ENCODE data around the gene NPFF.

The NPFF gene

GRCh38 chr12:53466640-53467039, 40.6 kb downstream of the NPFF start:
- no peak for DNase-seq (ENCODE audit: low spot score)
- no peak for TF ChIP-seq CTCF (IDR thresholded peaks at IDR 0.05; ENCODE audit: extremely low read depth, insufficient read depth, missing control alignments)
- in situ Hi-C loops (cut with MboI; ENCODE audit: low pct_unique_long_range_greater_than_20kb, low sequenced_read_pairs, unreplicated experiment), result no loop called here

- no peak for TF ChIP-seq CTCF (IDR thresholded peaks at IDR 0.05; ENCODE audit: extremely low read depth, insufficient read depth, missing control alignments)
- in situ Hi-C loops (cut with MboI; ENCODE audit: low pct_unique_long_range_greater_than_20kb, low sequenced_read_pairs, unreplicated experiment), result no loop called here
- no peak for DNase-seq (ENCODE audit: low spot score)
Measured at GRCh38 chr12:53465679-53466078, 41.6 kb downstream of the NPFF start.

- no peak for TF ChIP-seq CTCF (IDR thresholded peaks at IDR 0.05; ENCODE audit: extremely low read depth, insufficient read depth, missing control alignments)
- no peak for DNase-seq (ENCODE audit: low spot score)
- in situ Hi-C loops (cut with MboI; ENCODE audit: low pct_unique_long_range_greater_than_20kb, low sequenced_read_pairs, unreplicated experiment), result no loop called here
Measured at GRCh38 chr12:53464685-53465418, 42.4 kb downstream of the NPFF start.

- in situ Hi-C loops (cut with MboI; ENCODE audit: low pct_unique_long_range_greater_than_20kb, low sequenced_read_pairs, unreplicated experiment), result no loop called here
- no peak for TF ChIP-seq CTCF (IDR thresholded peaks at IDR 0.05; ENCODE audit: extremely low read depth, insufficient read depth, missing control alignments)
- DNase-seq (ENCODE audit: low spot score), result no peak
Measured at GRCh38 chr12:53463802-53464560, 43.3 kb downstream of the NPFF start.

GRCh38 chr12:53462935-53463334, 44.3 kb downstream of the NPFF start:
- TF ChIP-seq CTCF (IDR thresholded peaks at IDR 0.05; ENCODE audit: extremely low read depth, insufficient read depth, missing control alignments), result no peak
- in situ Hi-C loops (cut with MboI; ENCODE audit: low pct_unique_long_range_greater_than_20kb, low sequenced_read_pairs, unreplicated experiment), result no loop called here
- DNase-seq (ENCODE audit: low spot score), result no peak

- in situ Hi-C loops (cut with MboI; ENCODE audit: low pct_unique_long_range_greater_than_20kb, low sequenced_read_pairs, unreplicated experiment), result no loop called here
- TF ChIP-seq CTCF (IDR thresholded peaks at IDR 0.05; ENCODE audit: extremely low read depth, insufficient read depth, missing control alignments), result no peak
- DNase-seq (ENCODE audit: low spot score), result no peak
Measured at GRCh38 chr12:53461591-53461990, 45.7 kb downstream of the NPFF start.

Data from GM13977 (cell line).